22Rv1 (cell line): Measurements from ENCODE around the gene SYCN.

ENCODE experiments used
- H3K27ac ChIP-seq: fragments of 450-650 bp; 2 replicates; pipeline ENCODE4 v1.5.1; 2017
- CTCF ChIP-seq: fragments of 450-650 bp; IDR thresholded peaks from 2 replicates; pipeline ENCODE4 v1.5.1; 2017; ENCODE audit warnings: mild to moderate bottlenecking
- ZFX ChIP-seq: fragments of 450-650 bp; IDR thresholded peaks from 2 replicates; pipeline ENCODE4 v1.6.1; 2017; ENCODE audit warnings: antibody characterized with exemption, borderline replicate concordance

SYCN gene

GRCh38 chr19:39207293-39207836 lies 3.3 kb upstream of the SYCN start:
- TF ChIP-seq CTCF (no peak), ZFX (no peak)

GRCh38 chr19:39206122-39206521 lies 2.1 kb upstream of the SYCN start:
- no peak overlapping the region for H3K27ac ChIP-seq
- TF ChIP-seq ZFX (no peak), CTCF (no peak)

More at GRCh38 chr19:39207293-39207836, 3.3 kb upstream of the SYCN start:
- no peak overlapping the region for H3K27ac ChIP-seq

GRCh38 chr19:39205449-39205764 lies 1.3 kb upstream of the SYCN start:
- TF ChIP-seq CTCF (no peak), ZFX (no peak)
- no peak overlapping the region for H3K27ac ChIP-seq

GRCh38 chr19:39202998-39203355 lies 1.1 kb downstream of the SYCN start:
- TF ChIP-seq CTCF (no peak), ZFX (no peak)
- no peak overlapping the region for H3K27ac ChIP-seq

GRCh38 chr19:39200803-39201115 lies 3.3 kb downstream of the SYCN start:
- no peak overlapping the region for H3K27ac ChIP-seq
- TF ChIP-seq ZFX, result no peak
- no peak for TF ChIP-seq CTCF

- no peak for TF ChIP-seq ZFX
- TF ChIP-seq CTCF, result no peak
- H3K27ac ChIP-seq, result no peak overlapping the region
These were observed 3.8 kb downstream of the SYCN start for GRCh38 chr19:39200066-39200802.

- no peak for TF ChIP-seq CTCF
- no peak for TF ChIP-seq ZFX
- no peak overlapping the region for H3K27ac ChIP-seq
These were observed 5.0 kb downstream of the SYCN start for GRCh38 chr19:39199025-39199424.
